HepG2 (cell line): ENCODE results near the gene LUC7L. TPM values are rescaled to one million over a fixed set of nuclear protein-coding genes. Genes with fewer than 3 reads are reported as not detected.

Source experiments
- FOXO1 ChIP-seq: sonication (generic); formaldehyde crosslinking; IDR thresholded peaks from 2 replicates; pipeline ENCODE4 v1.4.0; 2020; ENCODE audit warnings: missing genetic modification reagents
- MIER3 ChIP-seq: IDR thresholded peaks from 2 replicates; pipeline ENCODE4 v1.6.1; 2016; ENCODE audit warnings: missing compliant biosample characterization, borderline replicate concordance
- NBN ChIP-seq: fragments of 450-650 bp; conservative IDR thresholded peaks from 2 replicates; pipeline ENCODE4 v1.6.1; 2017
- NFIB ChIP-seq: sonication (generic); formaldehyde crosslinking; IDR thresholded peaks from 2 replicates; pipeline ENCODE4 v1.9.0; 2021; ENCODE audit warnings: missing genetic modification reagents, mild to moderate bottlenecking, borderline replicate concordance
- NR2F6 ChIP-seq, 2 experiments: IDR thresholded peaks; 2 replicates each; pipeline ENCODE4 v1.6.1; 2016; ENCODE audit warnings: antibody characterized with exemption in 1 of 2, mild to moderate bottlenecking in 1 of 2
- PAWR ChIP-seq: sonication (generic); formaldehyde crosslinking; IDR thresholded peaks from 2 replicates; pipeline ENCODE4 v1.4.0; 2020; ENCODE audit warnings: missing genetic modification reagents, mild to moderate bottlenecking, borderline replicate concordance
- PHF21A ChIP-seq: sonication (generic); formaldehyde crosslinking; IDR thresholded peaks from 2 replicates; pipeline ENCODE4 v1.5.0; 2020; ENCODE audit warnings: mild to moderate bottlenecking, missing genetic modification reagents
- PHF8 ChIP-seq: sonication (generic); formaldehyde crosslinking; IDR thresholded peaks from 2 replicates; pipeline ENCODE4 v1.5.0; 2020; ENCODE audit warnings: missing genetic modification reagents
- PITX1 ChIP-seq: sonication (generic); formaldehyde crosslinking; IDR thresholded peaks from 2 replicates; pipeline ENCODE4 v1.5.1; 2020; ENCODE audit warnings: mild to moderate bottlenecking, missing genetic modification reagents
- SMC3 ChIP-seq: IDR thresholded peaks from 2 replicates; pipeline ENCODE4 v1.6.1; 2011; ENCODE audit warnings: low read length, improper control_type of control experiment
- YY1 ChIP-seq: IDR thresholded peaks from 2 replicates; pipeline ENCODE4 v1.6.1; 2011; ENCODE audit warnings: low read length, low read depth, moderate library complexity, mild to moderate bottlenecking; ENCODE audit not compliant: insufficient read depth, insufficient replicate concordance
- ZFP36L1 ChIP-seq: sonication (generic); formaldehyde crosslinking; IDR thresholded peaks from 2 replicates; pipeline ENCODE4 v1.8.0; 2022; ENCODE audit warnings: mild to moderate bottlenecking, missing genetic modification reagents, moderate library complexity
- ZNF207 ChIP-seq: fragments of 450-650 bp; IDR thresholded peaks from 2 replicates; pipeline ENCODE4 v1.6.1; 2016; ENCODE audit warnings: antibody characterized with exemption, borderline replicate concordance
- ZNF234 ChIP-seq: sonication (generic); formaldehyde crosslinking; conservative IDR thresholded peaks from 2 replicates; pipeline ENCODE4 v1.5.1; 2020; ENCODE audit warnings: mild to moderate bottlenecking, missing genetic modification reagents
- ZNF468 ChIP-seq: sonication (generic); formaldehyde crosslinking; IDR thresholded peaks from 2 replicates; pipeline ENCODE4 v1.8.0; 2022; ENCODE audit warnings: mild to moderate bottlenecking, moderate library complexity, missing genetic modification reagents
- ZNF556 ChIP-seq: sonication (generic); formaldehyde crosslinking; IDR thresholded peaks from 2 replicates; pipeline ENCODE4 v1.4.0; 2020; ENCODE audit warnings: mild to moderate bottlenecking, missing genetic modification reagents, borderline replicate concordance
- polyA plus RNA-seq, 8 experiments: library from polyadenylated mRNA; depleted of rRNA in 3 of 8; stranded (reverse) in 7 of 8; unstranded in 1 of 8; fragments of >200 nt; fragmentation: Illumina TruSeq in 4 of 8; extraction: Trizol in 4 of 8; gene quantifications; 2 replicates each; pipeline versions ENCODE4 v1.2.1 to v1.2.3, GENCODE V29; 2011 to 2016; ENCODE audit warnings: low read depth in 4 of 8, missing spikeins in 1 of 8, mixed read lengths in 1 of 8; ENCODE audit not compliant: insufficient read depth in 1 of 8
- total RNA-seq, 5 experiments: library from RNA; depleted of rRNA; stranded (reverse); fragments of >200 nt; fragmentation: Illumina TruSeq; extraction: Trizol; gene quantifications; 2 replicates each; pipeline ENCODE4 v1.2.3, GENCODE V29; 2016; ENCODE audit warnings: low read depth in 1 of 5
- TF ChIP-seq, protein P1 (sequence below): sonication (generic); formaldehyde crosslinking; IDR thresholded peaks from 2 replicates; pipeline ENCODE4 v1.5.1; 2020; ENCODE audit warnings: mild to moderate bottlenecking, missing genetic modification reagents, moderate library complexity
- TF ChIP-seq, protein P2 (sequence below): IDR thresholded peaks from 2 replicates; pipeline ENCODE4 v1.6.1; 2016; ENCODE audit warnings: missing compliant biosample characterization, missing genetic modification reagents, borderline replicate concordance
- TF ChIP-seq, protein P3 (sequence below): IDR thresholded peaks from 2 replicates; pipeline ENCODE4 v1.6.1; 2012; ENCODE audit warnings: low read depth, low read length, improper control_type of control experiment
- TF ChIP-seq, protein P4 (sequence below): IDR thresholded peaks from 2 replicates; pipeline ENCODE4 v1.6.1; 2016; ENCODE audit warnings: missing genetic modification reagents, missing compliant biosample characterization
- TF ChIP-seq, protein P5 (sequence below): IDR thresholded peaks from 2 replicates; pipeline ENCODE4 v1.6.1; 2016; ENCODE audit warnings: low read depth, missing genetic modification reagents, missing compliant biosample characterization

Gene LUC7L
- total and polyA plus RNA-seq, 2 of the 13 experiments (the other 11 are each of a cell fraction or from before 2014, with no cell fraction given): 48.7 to 56.9 TPM

DNA sequence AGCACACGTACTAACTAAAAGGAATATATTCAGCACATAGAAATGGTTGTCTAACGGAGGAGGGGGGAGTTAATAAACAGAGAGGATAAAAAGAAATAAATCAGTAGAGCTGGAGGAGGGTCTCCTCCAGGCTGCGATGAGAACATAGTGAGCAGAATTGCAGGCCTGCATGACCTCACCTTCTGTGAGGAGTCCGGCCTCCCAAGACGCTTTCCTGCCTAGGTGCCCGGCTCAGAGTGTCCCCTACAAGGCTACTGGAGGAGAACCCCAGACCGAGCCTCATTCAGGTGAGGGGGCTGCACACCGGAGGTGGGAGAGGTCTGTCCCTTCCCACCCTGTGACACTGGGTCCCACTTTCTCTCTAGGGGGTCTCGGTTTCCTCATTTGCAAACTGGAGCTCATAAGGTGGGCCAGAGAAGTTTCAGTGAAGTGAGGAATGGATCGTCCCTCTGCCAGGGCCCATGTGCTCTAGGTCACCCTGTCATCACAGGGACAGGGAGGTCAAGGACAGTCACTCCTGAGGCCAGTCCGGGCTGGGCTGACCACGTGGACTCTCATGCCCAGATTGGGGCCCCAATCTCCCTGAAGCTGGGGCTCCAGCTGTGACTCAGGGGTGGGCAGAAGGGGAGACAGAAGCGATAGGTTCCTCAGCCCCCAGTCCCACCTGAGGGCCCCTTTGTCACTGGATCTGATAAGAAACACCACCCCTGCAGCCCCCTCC lies 66.8 kb downstream of the LUC7L start (continued):
- TF ChIP-seq, protein P1, sequence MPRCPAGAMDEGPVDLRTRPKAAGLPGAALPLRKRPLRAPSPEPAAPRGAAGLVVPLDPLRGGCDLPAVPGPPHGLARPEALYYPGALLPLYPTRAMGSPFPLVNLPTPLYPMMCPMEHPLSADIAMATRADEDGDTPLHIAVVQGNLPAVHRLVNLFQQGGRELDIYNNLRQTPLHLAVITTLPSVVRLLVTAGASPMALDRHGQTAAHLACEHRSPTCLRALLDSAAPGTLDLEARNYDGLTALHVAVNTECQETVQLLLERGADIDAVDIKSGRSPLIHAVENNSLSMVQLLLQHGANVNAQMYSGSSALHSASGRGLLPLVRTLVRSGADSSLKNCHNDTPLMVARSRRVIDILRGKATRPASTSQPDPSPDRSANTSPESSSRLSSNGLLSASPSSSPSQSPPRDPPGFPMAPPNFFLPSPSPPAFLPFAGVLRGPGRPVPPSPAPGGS: no peak
- TF ChIP-seq, protein P2, sequence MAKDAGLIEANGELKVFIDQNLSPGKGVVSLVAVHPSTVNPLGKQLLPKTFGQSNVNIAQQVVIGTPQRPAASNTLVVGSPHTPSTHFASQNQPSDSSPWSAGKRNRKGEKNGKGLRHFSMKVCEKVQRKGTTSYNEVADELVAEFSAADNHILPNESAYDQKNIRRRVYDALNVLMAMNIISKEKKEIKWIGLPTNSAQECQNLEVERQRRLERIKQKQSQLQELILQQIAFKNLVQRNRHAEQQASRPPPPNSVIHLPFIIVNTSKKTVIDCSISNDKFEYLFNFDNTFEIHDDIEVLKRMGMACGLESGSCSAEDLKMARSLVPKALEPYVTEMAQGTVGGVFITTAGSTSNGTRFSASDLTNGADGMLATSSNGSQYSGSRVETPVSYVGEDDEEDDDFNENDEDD (CRISPR knock-in tag): no peak; the same call in 1 of the 2 replicates
- TF ChIP-seq, protein P3, sequence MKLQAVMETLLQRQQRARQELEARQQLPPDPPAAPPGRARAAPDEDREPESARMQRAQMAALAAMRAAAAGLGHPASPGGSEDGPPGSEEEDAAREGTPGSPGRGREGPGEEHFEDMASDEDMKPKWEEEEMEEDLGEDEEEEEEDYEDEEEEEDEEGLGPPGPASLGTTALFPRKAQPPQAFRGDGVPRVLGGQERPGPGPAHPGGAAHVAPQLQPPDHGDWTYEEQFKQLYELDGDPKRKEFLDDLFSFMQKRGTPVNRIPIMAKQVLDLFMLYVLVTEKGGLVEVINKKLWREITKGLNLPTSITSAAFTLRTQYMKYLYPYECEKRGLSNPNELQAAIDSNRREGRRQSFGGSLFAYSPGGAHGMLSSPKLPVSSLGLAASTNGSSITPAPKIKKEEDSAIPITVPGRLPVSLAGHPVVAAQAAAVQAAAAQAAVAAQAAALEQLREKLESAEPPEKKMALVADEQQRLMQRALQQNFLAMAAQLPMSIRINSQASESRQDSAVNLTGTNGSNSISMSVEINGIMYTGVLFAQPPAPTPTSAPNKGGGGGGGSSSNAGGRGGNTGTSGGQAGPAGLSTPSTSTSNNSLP: no peak
- TF ChIP-seq, protein P4, sequence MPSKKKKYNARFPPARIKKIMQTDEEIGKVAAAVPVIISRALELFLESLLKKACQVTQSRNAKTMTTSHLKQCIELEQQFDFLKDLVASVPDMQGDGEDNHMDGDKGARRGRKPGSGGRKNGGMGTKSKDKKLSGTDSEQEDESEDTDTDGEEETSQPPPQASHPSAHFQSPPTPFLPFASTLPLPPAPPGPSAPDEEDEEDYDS (CRISPR knock-in tag): no peak
- TF ChIP-seq PHF8: no peak
- no peak for TF ChIP-seq YY1
- no peak for TF ChIP-seq SMC3
- no peak for TF ChIP-seq ZFP36L1 (CRISPR knock-in tag)
- no peak for TF ChIP-seq PAWR (CRISPR knock-in tag)
- no peak for TF ChIP-seq MIER3 (CRISPR knock-in tag)
- no peak for TF ChIP-seq ZNF556 (CRISPR knock-in tag)
- no peak for TF ChIP-seq NFIB
- TF ChIP-seq ZNF207: no peak
- no peak for TF ChIP-seq NBN
- no peak for TF ChIP-seq ZNF468 (CRISPR knock-in tag)
- TF ChIP-seq PHF21A (CRISPR knock-in tag): no peak
- TF ChIP-seq ZNF234 (CRISPR knock-in tag): no peak
- no peak for TF ChIP-seq PITX1 (CRISPR knock-in tag)
- TF ChIP-seq, protein P5, sequence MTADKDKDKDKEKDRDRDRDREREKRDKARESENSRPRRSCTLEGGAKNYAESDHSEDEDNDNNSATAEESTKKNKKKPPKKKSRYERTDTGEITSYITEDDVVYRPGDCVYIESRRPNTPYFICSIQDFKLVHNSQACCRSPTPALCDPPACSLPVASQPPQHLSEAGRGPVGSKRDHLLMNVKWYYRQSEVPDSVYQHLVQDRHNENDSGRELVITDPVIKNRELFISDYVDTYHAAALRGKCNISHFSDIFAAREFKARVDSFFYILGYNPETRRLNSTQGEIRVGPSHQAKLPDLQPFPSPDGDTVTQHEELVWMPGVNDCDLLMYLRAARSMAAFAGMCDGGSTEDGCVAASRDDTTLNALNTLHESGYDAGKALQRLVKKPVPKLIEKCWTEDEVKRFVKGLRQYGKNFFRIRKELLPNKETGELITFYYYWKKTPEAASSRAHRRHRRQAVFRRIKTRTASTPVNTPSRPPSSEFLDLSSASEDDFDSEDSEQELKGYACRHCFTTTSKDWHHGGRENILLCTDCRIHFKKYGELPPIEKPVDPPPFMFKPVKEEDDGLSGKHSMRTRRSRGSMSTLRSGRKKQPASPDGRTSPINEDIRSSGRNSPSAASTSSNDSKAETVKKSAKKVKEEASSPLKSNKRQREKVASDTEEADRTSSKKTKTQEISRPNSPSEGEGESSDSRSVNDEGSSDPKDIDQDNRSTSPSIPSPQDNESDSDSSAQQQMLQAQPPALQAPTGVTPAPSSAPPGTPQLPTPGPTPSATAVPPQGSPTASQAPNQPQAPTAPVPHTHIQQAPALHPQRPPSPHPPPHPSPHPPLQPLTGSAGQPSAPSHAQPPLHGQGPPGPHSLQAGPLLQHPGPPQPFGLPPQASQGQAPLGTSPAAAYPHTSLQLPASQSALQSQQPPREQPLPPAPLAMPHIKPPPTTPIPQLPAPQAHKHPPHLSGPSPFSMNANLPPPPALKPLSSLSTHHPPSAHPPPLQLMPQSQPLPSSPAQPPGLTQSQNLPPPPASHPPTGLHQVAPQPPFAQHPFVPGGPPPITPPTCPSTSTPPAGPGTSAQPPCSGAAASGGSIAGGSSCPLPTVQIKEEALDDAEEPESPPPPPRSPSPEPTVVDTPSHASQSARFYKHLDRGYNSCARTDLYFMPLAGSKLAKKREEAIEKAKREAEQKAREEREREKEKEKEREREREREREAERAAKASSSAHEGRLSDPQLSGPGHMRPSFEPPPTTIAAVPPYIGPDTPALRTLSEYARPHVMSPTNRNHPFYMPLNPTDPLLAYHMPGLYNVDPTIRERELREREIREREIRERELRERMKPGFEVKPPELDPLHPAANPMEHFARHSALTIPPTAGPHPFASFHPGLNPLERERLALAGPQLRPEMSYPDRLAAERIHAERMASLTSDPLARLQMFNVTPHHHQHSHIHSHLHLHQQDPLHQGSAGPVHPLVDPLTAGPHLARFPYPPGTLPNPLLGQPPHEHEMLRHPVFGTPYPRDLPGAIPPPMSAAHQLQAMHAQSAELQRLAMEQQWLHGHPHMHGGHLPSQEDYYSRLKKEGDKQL: no peak
- no peak for TF ChIP-seq FOXO1
- TF ChIP-seq NR2F6 (IDR thresholded peaks at IDR 0.05): peak; percentile 90
- peak; percentile 96 for TF ChIP-seq NR2F6 (CRISPR knock-in tag; IDR thresholded peaks at IDR 0.05)
